ENCODE data around the gene UBE3D.

DNA sequence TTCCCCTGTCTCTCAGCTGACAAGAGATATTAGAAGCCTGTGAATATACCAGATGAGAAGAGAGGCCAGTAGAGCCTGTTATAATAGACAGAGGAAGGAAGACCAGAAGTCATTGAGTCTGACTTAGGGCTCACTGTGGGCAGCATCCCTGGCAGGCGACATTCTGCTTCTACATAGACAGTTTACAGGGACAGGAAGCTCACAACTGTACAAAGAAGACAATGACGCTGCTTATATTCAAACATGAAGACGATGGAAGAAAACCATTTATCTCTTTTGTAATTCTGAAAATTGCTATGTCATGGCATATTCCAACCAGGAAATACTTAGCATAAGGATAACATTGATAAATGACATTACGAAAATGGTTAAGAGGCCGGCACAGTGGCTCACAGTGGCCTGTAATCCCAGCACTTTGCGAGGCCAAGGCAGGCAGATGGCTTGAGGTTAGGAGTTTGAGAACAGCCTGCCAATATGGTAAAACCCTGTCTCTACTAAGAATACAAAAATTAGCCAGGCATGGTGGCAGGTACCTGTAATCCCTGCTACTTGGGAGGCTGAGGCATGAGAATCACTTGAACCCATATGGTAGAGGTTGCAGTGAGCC, 170.9 kb downstream of the UBE3D start:
- TF ChIP-seq, protein P1, sequence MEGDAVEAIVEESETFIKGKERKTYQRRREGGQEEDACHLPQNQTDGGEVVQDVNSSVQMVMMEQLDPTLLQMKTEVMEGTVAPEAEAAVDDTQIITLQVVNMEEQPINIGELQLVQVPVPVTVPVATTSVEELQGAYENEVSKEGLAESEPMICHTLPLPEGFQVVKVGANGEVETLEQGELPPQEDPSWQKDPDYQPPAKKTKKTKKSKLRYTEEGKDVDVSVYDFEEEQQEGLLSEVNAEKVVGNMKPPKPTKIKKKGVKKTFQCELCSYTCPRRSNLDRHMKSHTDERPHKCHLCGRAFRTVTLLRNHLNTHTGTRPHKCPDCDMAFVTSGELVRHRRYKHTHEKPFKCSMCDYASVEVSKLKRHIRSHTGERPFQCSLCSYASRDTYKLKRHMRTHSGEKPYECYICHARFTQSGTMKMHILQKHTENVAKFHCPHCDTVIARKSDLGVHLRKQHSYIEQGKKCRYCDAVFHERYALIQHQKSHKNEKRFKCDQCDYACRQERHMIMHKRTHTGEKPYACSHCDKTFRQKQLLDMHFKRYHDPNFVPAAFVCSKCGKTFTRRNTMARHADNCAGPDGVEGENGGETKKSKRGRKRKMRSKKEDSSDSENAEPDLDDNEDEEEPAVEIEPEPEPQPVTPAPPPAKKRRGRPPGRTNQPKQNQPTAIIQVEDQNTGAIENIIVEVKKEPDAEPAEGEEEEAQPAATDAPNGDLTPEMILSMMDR (IDR thresholded peaks at IDR 0.05) = no peak
- TF ChIP-seq POLR2A (IDR thresholded peaks at IDR 0.05) = no peak

Data from uterus (tissue), 2 donors.